ENCODE data around the gene LRRC57. TPM values are rescaled to one million over a fixed set of nuclear protein-coding genes. Genes with fewer than 3 reads are reported as not detected.

LRRC57 gene
- total RNA-seq, 2 donors from 2014 or later, result 14.6 to 19.3 TPM

DNA sequence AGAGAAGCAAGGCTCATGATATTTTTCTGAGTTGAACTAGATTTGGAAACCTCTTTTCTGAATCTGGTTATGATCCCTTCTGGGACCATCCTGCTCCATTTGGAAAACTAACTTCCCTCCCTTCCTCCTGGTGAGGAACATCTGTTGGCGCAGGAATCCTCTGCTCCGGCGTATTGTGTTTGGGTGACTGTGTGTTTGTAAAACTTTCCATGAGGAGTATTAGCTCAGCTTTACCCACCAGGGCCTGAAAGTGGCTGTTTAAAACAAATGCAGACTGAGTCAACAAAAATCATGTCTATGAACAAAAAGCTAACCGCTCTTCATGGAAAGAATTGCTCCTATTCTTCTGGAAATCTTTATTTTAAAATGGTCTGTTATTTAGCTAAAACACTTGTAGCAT lies 44.5 kb upstream of the LRRC57 start:
- no peaks in the 10 kb centered on the region for H3K36me3 Mint-ChIP-seq (ENCODE audit: low read depth)
- no peaks in the 10 kb centered on the region for H3K9me3 Mint-ChIP-seq
- H3K4me3 Mint-ChIP-seq, result no peak overlapping the region
- no peak overlapping the region for H3K27ac ChIP-seq (ENCODE audit: low read depth, low read length)
- H3K9me3 ChIP-seq (ENCODE audit: control insufficient read depth, low read length), result no peaks in the 10 kb centered on the region
- no peaks in the 10 kb centered on the region for H3K36me3 ChIP-seq (ENCODE audit: control insufficient read depth, insufficient read depth, low read length)
- no peaks in the 10 kb centered on the region for H3K4me1 Mint-ChIP-seq
- no peak overlapping the region for H3K27ac Mint-ChIP-seq
- no peaks in the 10 kb centered on the region for H3K4me1 ChIP-seq (ENCODE audit: control insufficient read depth, insufficient read depth, low read length)
- H3K27me3 Mint-ChIP-seq (ENCODE audit: insufficient read depth), result peaks cover 4% of the 10 kb centered on the region
- no peak overlapping the region for H3K9ac ChIP-seq (ENCODE audit: extremely low read depth, low read length, poor library complexity, severe bottlenecking)
- H3K4me3 ChIP-seq (ENCODE audit: low read length), result no peak overlapping the region
- TF ChIP-seq CTCF (conservative IDR thresholded peaks at IDR 0.05), result no peak
- no peaks in the 10 kb centered on the region for H3K27me3 ChIP-seq (ENCODE audit: control insufficient read depth, insufficient read depth, low read length, poor library complexity, severe bottlenecking)
- WGBS, 2 experiments (ENCODE audit: insufficient coverage in 1 of 2, insufficient read length in 1 of 2), result 96 to 100% methylated on average over 2 to 4 of the region's 4 CpGs
- no peak for DNase-seq

GRCh38 chr15:42592716-42593115 lies 44.1 kb upstream of the LRRC57 start:
- Histone ChIP-seq H3K27ac (ENCODE audit: low read depth, low read length) (no peak overlapping the region), H3K9me3 (ENCODE audit: control insufficient read depth, low read length) (no peaks in the 10 kb centered on the region), H3K27me3 (ENCODE audit: control insufficient read depth, insufficient read depth, low read length, poor library complexity, severe bottlenecking) (no peaks in the 10 kb centered on the region), H3K4me1 (ENCODE audit: control insufficient read depth, insufficient read depth, low read length) (no peaks in the 10 kb centered on the region), H3K9ac (ENCODE audit: extremely low read depth, low read length, poor library complexity, severe bottlenecking) (no peak overlapping the region), H3K36me3 (ENCODE audit: control insufficient read depth, insufficient read depth, low read length) (no peaks in the 10 kb centered on the region), H3K4me3 (ENCODE audit: low read length) (no peak overlapping the region)
- Mint-ChIP-seq H3K27me3 (ENCODE audit: insufficient read depth) (peaks cover 4% of the 10 kb centered on the region), H3K36me3 (ENCODE audit: low read depth) (no peaks in the 10 kb centered on the region), H3K4me1 (no peaks in the 10 kb centered on the region), H3K9me3 (no peaks in the 10 kb centered on the region), H3K27ac (no peak overlapping the region), H3K4me3 (no peak overlapping the region)
- 98 to 100% methylated on average over 2 to 3 of the region's 3 CpGs for WGBS, 2 experiments (ENCODE audit: insufficient coverage in 1 of 2, insufficient read length in 1 of 2)
- DNase-seq, result no peak
- TF ChIP-seq CTCF (conservative IDR thresholded peaks at IDR 0.05), result no peak

DNA sequence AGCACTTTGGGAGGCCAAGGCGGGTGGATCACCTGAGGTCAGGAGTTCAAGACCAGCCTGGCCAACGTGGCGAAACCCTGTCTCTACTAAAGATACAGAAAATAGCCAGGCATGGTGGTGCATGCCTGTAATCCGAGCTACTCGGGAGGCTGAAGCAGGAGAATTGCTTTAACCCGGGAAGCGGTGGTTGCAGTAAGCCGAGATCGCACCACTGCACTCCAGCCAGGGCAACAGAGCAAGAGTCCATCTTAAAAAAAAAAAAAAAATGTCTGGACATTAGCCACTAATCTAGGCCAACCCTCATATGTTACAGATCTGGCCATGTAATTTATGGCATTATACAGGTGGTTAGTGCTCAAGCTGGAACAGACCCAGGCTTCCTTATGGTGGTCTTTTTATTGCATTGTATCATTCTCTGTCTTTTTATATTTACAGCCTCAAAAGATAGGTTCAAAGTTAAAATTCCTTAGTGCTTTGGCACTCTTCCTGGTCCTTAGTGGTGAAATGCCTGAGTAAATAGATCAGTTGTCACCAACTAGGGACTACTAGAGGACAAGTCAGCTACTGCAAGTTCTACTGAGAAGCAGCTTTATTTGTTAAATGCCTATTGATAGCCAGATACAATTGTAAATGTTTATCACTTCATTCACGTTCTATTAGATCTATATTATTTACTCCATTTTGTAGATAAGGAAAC lies 42.8 kb upstream of the LRRC57 start:
- Histone ChIP-seq H3K4me1 (ENCODE audit: control insufficient read depth, insufficient read depth, low read length) (no peaks in the 10 kb centered on the region), H3K4me3 (ENCODE audit: low read length) (no peak overlapping the region), H3K9me3 (ENCODE audit: control insufficient read depth, low read length) (no peaks in the 10 kb centered on the region), H3K27me3 (ENCODE audit: control insufficient read depth, insufficient read depth, low read length, poor library complexity, severe bottlenecking) (peaks cover 2% of the 10 kb centered on the region), H3K36me3 (ENCODE audit: control insufficient read depth, insufficient read depth, low read length) (no peaks in the 10 kb centered on the region), H3K27ac (ENCODE audit: low read depth, low read length) (no peak overlapping the region), H3K9ac (ENCODE audit: extremely low read depth, low read length, poor library complexity, severe bottlenecking) (no peak overlapping the region)
- WGBS, 2 experiments (ENCODE audit: insufficient coverage in 1 of 2, insufficient read length in 1 of 2), result 82 to 87% methylated on average over 9 of the region's 10 CpGs
- Mint-ChIP-seq H3K27ac (no peak overlapping the region), H3K4me1 (no peaks in the 10 kb centered on the region), H3K9me3 (no peaks in the 10 kb centered on the region), H3K4me3 (no peak overlapping the region), H3K27me3 (ENCODE audit: insufficient read depth) (peaks cover 4% of the 10 kb centered on the region), H3K36me3 (ENCODE audit: low read depth) (no peaks in the 10 kb centered on the region)
- peak; percentile 74 for TF ChIP-seq CTCF (conservative IDR thresholded peaks at IDR 0.05)
- no peak for DNase-seq
